ENCODE measurements around the gene PLA2R1. TPM values are rescaled to one million over a fixed set of nuclear protein-coding genes. Genes with fewer than 3 reads are reported as not detected.

Gene PLA2R1
- total and polyA plus RNA-seq, 10 of the 15 experiments (the other 5 are each of a cell fraction or from before 2014, with no cell fraction given), result 0.01 to 0.05 (median 0.02) TPM; not detected in 6

DNA sequence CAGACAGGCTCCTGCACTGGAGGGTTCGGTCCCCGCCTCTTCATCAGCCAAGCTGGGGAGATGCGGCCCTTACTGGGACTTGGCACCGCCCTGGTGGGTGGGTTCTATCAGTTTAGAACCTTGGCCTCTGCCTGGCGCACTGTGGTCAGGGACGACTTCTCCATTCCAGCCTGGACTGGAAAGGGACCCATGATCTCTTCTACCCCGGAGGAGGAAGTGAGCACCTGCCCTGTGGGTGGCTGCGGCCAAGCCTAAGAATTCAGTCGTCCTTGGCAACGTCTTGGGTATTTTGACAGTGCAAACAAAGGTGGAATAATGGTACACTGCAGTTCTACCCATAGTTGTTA is 157.5 kb downstream of the PLA2R1 start (continued):
- TF ChIP-seq ETV6 (conservative IDR thresholded peaks at IDR 0.05 in 1 of 2, IDR thresholded peaks at IDR 0.05 in 1 of 2; ENCODE audit: borderline replicate concordance in 1 of 2, low read depth in 1 of 2) (no peak), NR2C2 (IDR thresholded peaks at IDR 0.05; ENCODE audit: borderline replicate concordance, control insufficient read depth, insufficient read length, low read depth) (no peak), CBFB (IDR thresholded peaks at IDR 0.05; ENCODE audit: low read depth) (peak; percentile 74), CBX5 (IDR thresholded peaks at IDR 0.05; ENCODE audit: low read depth) (no peak), RELA (IDR thresholded peaks at IDR 0.05; ENCODE audit: borderline replicate concordance, partially characterized antibody) (no peak), PAX5 (IDR thresholded peaks at IDR 0.05; ENCODE audit: borderline replicate concordance, low read depth, low read length) (peak; percentile 47; the same call in 1 of the 2 replicates), ZNF384 (IDR thresholded peaks at IDR 0.05; ENCODE audit: borderline replicate concordance, low read depth, low read length) (no peak), BRCA1 (IDR thresholded peaks at IDR 0.05; ENCODE audit: low read depth, low read length) (no peak), TBL1XR1 (IDR thresholded peaks at IDR 0.05; ENCODE audit: low read depth, low read length) (no peak), ZBTB4 (CRISPR knock-in tag; IDR thresholded peaks at IDR 0.05) (no peak), FOS (IDR thresholded peaks at IDR 0.05; ENCODE audit: borderline replicate concordance, extremely low read depth, insufficient read length) (no peak), MTA3 (IDR thresholded peaks at IDR 0.05; ENCODE audit: borderline replicate concordance, low read length) (no peak), MLLT1 (IDR thresholded peaks at IDR 0.05) (peak; percentile 72), HCFC1 (IDR thresholded peaks at IDR 0.05; ENCODE audit: low read length) (no peak), HDGF (IDR thresholded peaks at IDR 0.05) (peak; percentile 32), BCL11A (IDR thresholded peaks at IDR 0.05; ENCODE audit: low read depth, low read length) (peak; percentile 48; the same call in 1 of the 2 replicates), POLR2AphosphoS5 (IDR thresholded peaks at IDR 0.05; ENCODE audit: low read length) (no peak)
- TF ChIP-seq, protein P1, sequence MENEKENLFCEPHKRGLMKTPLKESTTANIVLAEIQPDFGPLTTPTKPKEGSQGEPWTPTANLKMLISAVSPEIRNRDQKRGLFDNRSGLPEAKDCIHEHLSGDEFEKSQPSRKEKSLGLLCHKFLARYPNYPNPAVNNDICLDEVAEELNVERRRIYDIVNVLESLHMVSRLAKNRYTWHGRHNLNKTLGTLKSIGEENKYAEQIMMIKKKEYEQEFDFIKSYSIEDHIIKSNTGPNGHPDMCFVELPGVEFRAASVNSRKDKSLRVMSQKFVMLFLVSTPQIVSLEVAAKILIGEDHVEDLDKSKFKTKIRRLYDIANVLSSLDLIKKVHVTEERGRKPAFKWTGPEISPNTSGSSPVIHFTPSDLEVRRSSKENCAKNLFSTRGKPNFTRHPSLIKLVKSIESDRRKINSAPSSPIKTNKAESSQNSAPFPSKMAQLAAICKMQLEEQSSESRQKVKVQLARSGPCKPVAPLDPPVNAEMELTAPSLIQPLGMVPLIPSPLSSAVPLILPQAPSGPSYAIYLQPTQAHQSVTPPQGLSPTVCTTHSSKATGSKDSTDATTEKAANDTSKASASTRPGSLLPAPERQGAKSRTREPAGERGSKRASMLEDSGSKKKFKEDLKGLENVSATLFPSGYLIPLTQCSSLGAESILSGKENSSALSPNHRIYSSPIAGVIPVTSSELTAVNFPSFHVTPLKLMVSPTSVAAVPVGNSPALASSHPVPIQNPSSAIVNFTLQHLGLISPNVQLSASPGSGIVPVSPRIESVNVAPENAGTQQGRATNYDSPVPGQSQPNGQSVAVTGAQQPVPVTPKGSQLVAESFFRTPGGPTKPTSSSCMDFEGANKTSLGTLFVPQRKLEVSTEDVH (IDR thresholded peaks at IDR 0.05; ENCODE audit: low read depth, partially characterized antibody), result no peak
- TF ChIP-seq, protein P2, sequence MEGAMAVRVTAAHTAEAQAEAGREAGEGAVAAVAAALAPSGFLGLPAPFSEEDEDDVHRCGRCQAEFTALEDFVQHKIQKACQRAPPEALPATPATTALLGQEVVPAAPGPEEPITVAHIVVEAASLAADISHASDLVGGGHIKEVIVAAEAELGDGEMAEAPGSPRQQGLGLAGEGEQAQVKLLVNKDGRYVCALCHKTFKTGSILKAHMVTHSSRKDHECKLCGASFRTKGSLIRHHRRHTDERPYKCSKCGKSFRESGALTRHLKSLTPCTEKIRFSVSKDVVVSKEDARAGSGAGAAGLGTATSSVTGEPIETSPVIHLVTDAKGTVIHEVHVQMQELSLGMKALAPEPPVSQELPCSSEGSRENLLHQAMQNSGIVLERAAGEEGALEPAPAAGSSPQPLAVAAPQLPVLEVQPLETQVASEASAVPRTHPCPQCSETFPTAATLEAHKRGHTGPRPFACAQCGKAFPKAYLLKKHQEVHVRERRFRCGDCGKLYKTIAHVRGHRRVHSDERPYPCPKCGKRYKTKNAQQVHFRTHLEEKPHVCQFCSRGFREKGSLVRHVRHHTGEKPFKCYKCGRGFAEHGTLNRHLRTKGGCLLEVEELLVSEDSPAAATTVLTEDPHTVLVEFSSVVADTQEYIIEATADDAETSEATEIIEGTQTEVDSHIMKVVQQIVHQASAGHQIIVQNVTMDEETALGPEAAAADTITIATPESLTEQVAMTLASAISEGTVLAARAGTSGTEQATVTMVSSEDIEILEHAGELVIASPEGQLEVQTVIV (IDR thresholded peaks at IDR 0.05; ENCODE audit: borderline replicate concordance, partially characterized antibody), result no peak
